MM.1S (cell line): ENCODE results near the gene GORAB.

ENCODE experiments used
- CTCF ChIP-seq: fragments of 300-600 bp; sonication (generic); IDR thresholded peaks from 2 replicates; pipeline ENCODE4 v1.5.1; 2016; ENCODE audit warnings: antibody characterized with exemption, low read length, mixed read lengths
- EZH2 ChIP-seq: fragments of 300-600 bp; sonication (generic); optimal IDR thresholded peaks from 2 replicates; pipeline ENCODE3; 2017; ENCODE audit warnings: low read depth, mild to moderate bottlenecking, antibody characterized with exemption, low read length, mixed read lengths
- EZH2phosphoT487 ChIP-seq: fragments of 300-600 bp; sonication (generic); IDR thresholded peaks from 2 replicates; pipeline ENCODE4 v1.6.1; 2018; ENCODE audit warnings: antibody characterized with exemption, low read length

- no peak for TF ChIP-seq CTCF
- no peak for TF ChIP-seq EZH2
- no peak for TF ChIP-seq EZH2phosphoT487
Measured at GRCh38 chr1:170536924-170537551, 5.1 kb downstream of the GORAB start.
